ENCODE results near the gene AJAP1.
"Not testable (repeated sequence)": the region's sequence is repeated elsewhere in the genome, so short reads cannot be mapped to it uniquely, and the experiment has no call there.

The AJAP1 gene

GRCh38 chr1:4664606-4665005 lies 10.2 kb downstream of the AJAP1 start:
- no peak for DNase-seq (ENCODE audit: extremely low spot score)
- CTCF ChIA-PET = no interaction called here
- POLR2A ChIA-PET = no interaction called here
- TF ChIP-seq SP1 (IDR thresholded peaks at IDR 0.05) (no peak), L3MBTL2 (conservative IDR thresholded peaks at IDR 0.05) (no peak), TARDBP (IDR thresholded peaks at IDR 0.05) (no peak), ZNF384 (IDR thresholded peaks at IDR 0.05) (no peak), SUZ12 (IDR thresholded peaks at IDR 0.05) (no peak), HDGF (IDR thresholded peaks at IDR 0.05; ENCODE audit: borderline replicate concordance) (no peak), ELF4 (IDR thresholded peaks at IDR 0.05) (no peak), NFRKB (IDR thresholded peaks at IDR 0.05) (no peak), LEF1 (IDR thresholded peaks at IDR 0.05; ENCODE audit: borderline replicate concordance) (no peak), BHLHE40 (IDR thresholded peaks at IDR 0.05; ENCODE audit: borderline replicate concordance) (no peak)

GRCh38 chr1:4665456-4665855 lies 11.0 kb downstream of the AJAP1 start:
- CTCF ChIA-PET = no interaction called here
- no peak for TF ChIP-seq CTBP1 (IDR thresholded peaks at IDR 0.05; ENCODE audit: borderline replicate concordance)
- TF ChIP-seq SUZ12 (IDR thresholded peaks at IDR 0.05) = no peak
- TF ChIP-seq BHLHE40 (IDR thresholded peaks at IDR 0.05; ENCODE audit: borderline replicate concordance) = no peak
- TF ChIP-seq FOXK2 (IDR thresholded peaks at IDR 0.05) = no peak
- TF ChIP-seq ARNT (IDR thresholded peaks at IDR 0.05) = no peak
- no peak for TF ChIP-seq L3MBTL2 (conservative IDR thresholded peaks at IDR 0.05)
- TF ChIP-seq HDGF (IDR thresholded peaks at IDR 0.05; ENCODE audit: borderline replicate concordance) = no peak
- no peak for TF ChIP-seq ZNF384 (IDR thresholded peaks at IDR 0.05)
- no peak for TF ChIP-seq PKNOX1 (IDR thresholded peaks at IDR 0.05)
- no peak for TF ChIP-seq ELF4 (IDR thresholded peaks at IDR 0.05)
- DNase-seq (ENCODE audit: extremely low spot score) = no peak
- POLR2A ChIA-PET = no interaction called here

- CTCF ChIA-PET; DNase-seq (ENCODE audit: extremely low spot score); POLR2A ChIA-PET: not testable (repeated sequence)
Measured at GRCh38 chr1:4666683-4667082, 12.3 kb downstream of the AJAP1 start.

- POLR2A ChIA-PET = no interaction called here
- no peak for TF ChIP-seq FOXM1 (IDR thresholded peaks at IDR 0.05; ENCODE audit: borderline replicate concordance)
- TF ChIP-seq PKNOX1 (IDR thresholded peaks at IDR 0.05) = no peak
- TF ChIP-seq LEF1 (IDR thresholded peaks at IDR 0.05; ENCODE audit: borderline replicate concordance) = no peak
- TF ChIP-seq L3MBTL2 (conservative IDR thresholded peaks at IDR 0.05) = no peak
- TF ChIP-seq NFRKB (IDR thresholded peaks at IDR 0.05) = no peak
- TF ChIP-seq SP1 (IDR thresholded peaks at IDR 0.05) = no peak
- DNase-seq (ENCODE audit: extremely low spot score) = no peak
- CTCF ChIA-PET = no interaction called here
Measured at GRCh38 chr1:4668743-4669700, 14.6 kb downstream of the AJAP1 start.

GRCh38 chr1:4670265-4670664 lies 15.9 kb downstream of the AJAP1 start:
- POLR2A ChIA-PET = no interaction called here
- CTCF ChIA-PET = no interaction called here
- no peak for DNase-seq (ENCODE audit: extremely low spot score)
- TF ChIP-seq L3MBTL2 (conservative IDR thresholded peaks at IDR 0.05) (no peak), ELF4 (IDR thresholded peaks at IDR 0.05) (no peak), TARDBP (IDR thresholded peaks at IDR 0.05) (no peak), BHLHE40 (IDR thresholded peaks at IDR 0.05; ENCODE audit: borderline replicate concordance) (no peak), SP1 (IDR thresholded peaks at IDR 0.05) (no peak), ARNT (IDR thresholded peaks at IDR 0.05) (no peak), PKNOX1 (IDR thresholded peaks at IDR 0.05) (no peak), FOXA1 (IDR thresholded peaks at IDR 0.05) (no peak), NFRKB (IDR thresholded peaks at IDR 0.05) (no peak), LEF1 (IDR thresholded peaks at IDR 0.05; ENCODE audit: borderline replicate concordance) (no peak), CTBP1 (IDR thresholded peaks at IDR 0.05; ENCODE audit: borderline replicate concordance) (no peak), SUZ12 (IDR thresholded peaks at IDR 0.05) (no peak), FOXM1 (IDR thresholded peaks at IDR 0.05; ENCODE audit: borderline replicate concordance) (no peak)

GRCh38 chr1:4671828-4672227 lies 17.4 kb downstream of the AJAP1 start:
- TF ChIP-seq ARNT (IDR thresholded peaks at IDR 0.05) = no peak
- TF ChIP-seq ZNF384 (IDR thresholded peaks at IDR 0.05) = no peak
- no peak for TF ChIP-seq L3MBTL2 (conservative IDR thresholded peaks at IDR 0.05)
- TF ChIP-seq FOXM1 (IDR thresholded peaks at IDR 0.05; ENCODE audit: borderline replicate concordance) = no peak
- TF ChIP-seq BHLHE40 (IDR thresholded peaks at IDR 0.05; ENCODE audit: borderline replicate concordance) = no peak
- no peak for TF ChIP-seq SUZ12 (IDR thresholded peaks at IDR 0.05)
- CTCF ChIA-PET = no interaction called here
- POLR2A ChIA-PET = no interaction called here
- no peak for DNase-seq (ENCODE audit: extremely low spot score)

- TF ChIP-seq CTBP1 (IDR thresholded peaks at IDR 0.05; ENCODE audit: borderline replicate concordance) (no peak), LEF1 (IDR thresholded peaks at IDR 0.05; ENCODE audit: borderline replicate concordance) (no peak), SUZ12 (IDR thresholded peaks at IDR 0.05) (no peak), PKNOX1 (IDR thresholded peaks at IDR 0.05) (no peak), FOXA1 (IDR thresholded peaks at IDR 0.05) (no peak), FOXM1 (IDR thresholded peaks at IDR 0.05; ENCODE audit: borderline replicate concordance) (no peak), L3MBTL2 (conservative IDR thresholded peaks at IDR 0.05) (no peak), ELF4 (IDR thresholded peaks at IDR 0.05) (no peak), SP1 (IDR thresholded peaks at IDR 0.05) (no peak), TARDBP (IDR thresholded peaks at IDR 0.05) (no peak), ZNF384 (IDR thresholded peaks at IDR 0.05) (no peak), NFRKB (IDR thresholded peaks at IDR 0.05) (no peak), BHLHE40 (IDR thresholded peaks at IDR 0.05; ENCODE audit: borderline replicate concordance) (no peak), ARNT (IDR thresholded peaks at IDR 0.05) (no peak)
- POLR2A ChIA-PET = no interaction called here
- no peak for DNase-seq (ENCODE audit: extremely low spot score)
- CTCF ChIA-PET = no interaction called here
Measured at GRCh38 chr1:4673494-4673893, 19.1 kb downstream of the AJAP1 start.

Measured in HEK293T (cell line).